GM12878 (cell line): ENCODE measurements around the gene STPG3. TPM values are rescaled to one million over a fixed set of nuclear protein-coding genes. Genes with fewer than 3 reads are reported as not detected.
A peak's percentile ranks its signal among the peaks of the same experiment; 100 is the strongest.

Source experiments
- ATF3 ChIP-seq: IDR thresholded peaks from 2 replicates; pipeline ENCODE4 v1.6.1; 2011; ENCODE audit warnings: low read depth, mild to moderate bottlenecking, low read length, moderate library complexity, borderline replicate concordance; ENCODE audit errors: extremely low read depth
- BHLHE40 ChIP-seq, 2 experiments: fragments of 450-650 bp in 1 of 2; IDR thresholded peaks; 2 replicates each; pipeline ENCODE4 v1.6.1; 2011 to 2017; ENCODE audit warnings: low read depth in 2 of 2, borderline replicate concordance in 1 of 2, improper control_type of control experiment in 1 of 2, low read length in 1 of 2, mild to moderate bottlenecking in 1 of 2
- EZH2 ChIP-seq: IDR thresholded peaks from 2 replicates; pipeline ENCODE4 v1.6.1; 2012; ENCODE audit warnings: low read depth, mild to moderate bottlenecking, control low read depth, inconsistent platforms, low read length, borderline replicate concordance; ENCODE audit not compliant: control insufficient read depth
- FOXM1 ChIP-seq: IDR thresholded peaks from 2 replicates; pipeline ENCODE4 v1.6.1; 2012; ENCODE audit warnings: low read depth, mild to moderate bottlenecking, inconsistent platforms, low read length, moderate library complexity
- MEF2A ChIP-seq: IDR thresholded peaks from 2 replicates; pipeline ENCODE4 v1.6.1; 2011; ENCODE audit warnings: low read depth, mild to moderate bottlenecking, low read length, moderate library complexity; ENCODE audit not compliant: insufficient read depth
- MLLT1 ChIP-seq: fragments of 450-650 bp; IDR thresholded peaks from 2 replicates; pipeline ENCODE4 v1.6.1; 2016; ENCODE audit warnings: mild to moderate bottlenecking
- MTA3 ChIP-seq: IDR thresholded peaks from 2 replicates; pipeline ENCODE4 v1.6.1; 2012; ENCODE audit warnings: low read length, inconsistent platforms, borderline replicate concordance
- MYC ChIP-seq: IDR thresholded peaks from 2 replicates; pipeline ENCODE4 v1.6.1; 2011; ENCODE audit warnings: mild to moderate bottlenecking, low read length, moderate library complexity, inconsistent platforms; ENCODE audit not compliant: insufficient read depth, insufficient replicate concordance, insufficient read length, severe bottlenecking
- NFYA ChIP-seq: IDR thresholded peaks from 2 replicates; pipeline ENCODE4 v1.6.1; 2011; ENCODE audit warnings: low read depth, mild to moderate bottlenecking, low read length, improper control_type of control experiment, borderline replicate concordance
- NR2F1 ChIP-seq: fragments of 450-650 bp; conservative IDR thresholded peaks from 2 replicates; pipeline ENCODE4 v1.6.1; 2017; ENCODE audit warnings: mild to moderate bottlenecking
- POU2F2 ChIP-seq: IDR thresholded peaks from 3 replicates; pipeline ENCODE4 v1.6.1; 2011; ENCODE audit warnings: low read depth, mild to moderate bottlenecking, low read length, borderline replicate concordance
- RCOR1 ChIP-seq: conservative IDR thresholded peaks from 2 replicates; pipeline ENCODE4 v1.6.1; 2012; ENCODE audit warnings: low read depth, low read length, improper control_type of control experiment
- RELA ChIP-seq: fragments of 450-650 bp; IDR thresholded peaks from 2 replicates; pipeline ENCODE4 v1.8.0; 2014; ENCODE audit warnings: borderline replicate concordance; ENCODE audit not compliant: partially characterized antibody
- RUNX3 ChIP-seq: IDR thresholded peaks from 2 replicates; pipeline ENCODE4 v1.6.1; 2012; ENCODE audit warnings: low read length, inconsistent platforms
- SMAD5 ChIP-seq: IDR thresholded peaks from 2 replicates; pipeline ENCODE4 v1.6.1; 2016; ENCODE audit warnings: antibody characterized with exemption, low read depth
- TCF12 ChIP-seq: IDR thresholded peaks from 2 replicates; pipeline ENCODE4 v1.6.1; 2011; ENCODE audit warnings: low read depth, mild to moderate bottlenecking, low read length
- USF1 ChIP-seq: IDR thresholded peaks from 2 replicates; pipeline ENCODE4 v1.6.1; 2011; ENCODE audit warnings: borderline replicate concordance, low read depth, mild to moderate bottlenecking, moderate library complexity, mixed read lengths, low read length; ENCODE audit not compliant: insufficient read depth; ENCODE audit errors: extremely low read length
- polyA plus RNA-seq, 11 experiments: library from polyadenylated mRNA; depleted of rRNA in 4 of 11; unstranded in 6 of 11; stranded (reverse) in 5 of 11; fragments of >200 nt; fragmentation: Nextera tagmentation in 4 of 11; fragmentation: Illumina TruSeq in 1 of 11; extraction: Ambion mirVana in 4 of 11; extraction: Trizol in 1 of 11; gene quantifications; 1 replicate in 1 of 11; 2 replicates in 10 of 11; pipeline versions ENCODE4 v1.2.1 to v1.2.3, GENCODE V29; 2011 to 2016; ENCODE audit warnings: inconsistent platforms in 2 of 11, missing spikeins in 2 of 11, low read depth in 1 of 11
- total RNA-seq, 4 experiments: library from RNA; depleted of rRNA in 3 of 4; stranded (reverse); fragments of >200 nt in 3 of 4; fragmentation: Illumina TruSeq in 1 of 4; extraction: Trizol in 1 of 4; gene quantifications; 2 replicates each; pipeline versions ENCODE4 v1.2.1 to v1.2.3, GENCODE V29; 2013 to 2021
- TF ChIP-seq, protein P1 (sequence below): fragments of 450-650 bp; conservative IDR thresholded peaks from 2 replicates; pipeline ENCODE4 v1.6.1; 2017; ENCODE audit warnings: mild to moderate bottlenecking, moderate library complexity
- TF ChIP-seq, protein P2 (sequence below): fragments of 450-650 bp; IDR thresholded peaks from 2 replicates; pipeline ENCODE4 v1.6.1; 2017; ENCODE audit warnings: mild to moderate bottlenecking, moderate library complexity

Gene STPG3
- total and polyA plus RNA-seq, 10 of the 15 experiments (the other 5 are each of a cell fraction or from before 2014, with no cell fraction given) = not detected

DNA sequence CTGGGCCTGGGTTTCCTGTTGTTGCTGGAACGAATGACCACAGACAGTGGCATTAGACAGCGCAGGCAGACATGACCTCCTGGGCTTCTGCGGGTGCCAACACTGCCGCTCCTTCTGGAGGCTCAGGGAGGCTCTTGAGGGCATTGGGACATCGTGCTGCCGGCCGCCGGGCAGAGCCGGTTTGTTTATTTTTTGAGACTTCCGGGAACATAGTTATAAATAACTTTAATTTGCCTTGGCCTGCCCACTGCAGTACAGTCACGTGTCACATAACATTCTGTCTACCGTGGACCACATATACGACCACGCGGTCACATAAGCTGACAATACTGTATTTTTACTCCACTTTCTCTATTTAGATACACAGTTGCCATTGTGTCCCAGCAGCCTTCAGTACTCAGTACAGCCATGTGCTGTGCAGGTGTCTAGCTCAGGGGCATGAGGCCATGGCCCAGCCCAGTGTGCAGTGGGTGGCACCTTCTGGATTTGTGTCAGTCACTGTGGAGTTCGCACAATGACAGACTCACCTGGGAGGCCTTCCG, 18.2 kb downstream of the STPG3 start (continued):
- TF ChIP-seq, protein P1, sequence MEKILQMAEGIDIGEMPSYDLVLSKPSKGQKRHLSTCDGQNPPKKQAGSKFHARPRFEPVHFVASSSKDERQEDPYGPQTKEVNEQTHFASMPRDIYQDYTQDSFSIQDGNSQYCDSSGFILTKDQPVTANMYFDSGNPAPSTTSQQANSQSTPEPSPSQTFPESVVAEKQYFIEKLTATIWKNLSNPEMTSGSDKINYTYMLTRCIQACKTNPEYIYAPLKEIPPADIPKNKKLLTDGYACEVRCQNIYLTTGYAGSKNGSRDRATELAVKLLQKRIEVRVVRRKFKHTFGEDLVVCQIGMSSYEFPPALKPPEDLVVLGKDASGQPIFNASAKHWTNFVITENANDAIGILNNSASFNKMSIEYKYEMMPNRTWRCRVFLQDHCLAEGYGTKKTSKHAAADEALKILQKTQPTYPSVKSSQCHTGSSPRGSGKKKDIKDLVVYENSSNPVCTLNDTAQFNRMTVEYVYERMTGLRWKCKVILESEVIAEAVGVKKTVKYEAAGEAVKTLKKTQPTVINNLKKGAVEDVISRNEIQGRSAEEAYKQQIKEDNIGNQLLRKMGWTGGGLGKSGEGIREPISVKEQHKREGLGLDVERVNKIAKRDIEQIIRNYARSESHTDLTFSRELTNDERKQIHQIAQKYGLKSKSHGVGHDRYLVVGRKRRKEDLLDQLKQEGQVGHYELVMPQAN = 0 out of 2 replicates have a peak, but pooled peaks have one; percentile 39
- TF ChIP-seq POU2F2 (no peak), NFYA (no peak), FOXM1 (no peak), RUNX3 (0 out of 2 replicates have a peak, but pooled peaks have one; percentile 3), MLLT1 (0 out of 2 replicates have a peak, but pooled peaks have one; percentile 5), ATF3 (peak; percentile 12; the same call in 1 of the 2 replicates), RCOR1 (no peak), EZH2 (no peak), USF1 (peak; percentile 52), MEF2A (peak; percentile 66; the same call in 1 of the 2 replicates), RELA (no peak), MYC (no peak), NR2F1 (no peak), MTA3 (no peak), SMAD5 (no peak), BHLHE40 (IDR thresholded peaks at IDR 0.05; ENCODE audit: borderline replicate concordance in 1 of 2, low read depth in 2 of 2, low read length in 1 of 2) (peak; percentile 81 to 84), TCF12 (no peak)
- TF ChIP-seq, protein P2, sequence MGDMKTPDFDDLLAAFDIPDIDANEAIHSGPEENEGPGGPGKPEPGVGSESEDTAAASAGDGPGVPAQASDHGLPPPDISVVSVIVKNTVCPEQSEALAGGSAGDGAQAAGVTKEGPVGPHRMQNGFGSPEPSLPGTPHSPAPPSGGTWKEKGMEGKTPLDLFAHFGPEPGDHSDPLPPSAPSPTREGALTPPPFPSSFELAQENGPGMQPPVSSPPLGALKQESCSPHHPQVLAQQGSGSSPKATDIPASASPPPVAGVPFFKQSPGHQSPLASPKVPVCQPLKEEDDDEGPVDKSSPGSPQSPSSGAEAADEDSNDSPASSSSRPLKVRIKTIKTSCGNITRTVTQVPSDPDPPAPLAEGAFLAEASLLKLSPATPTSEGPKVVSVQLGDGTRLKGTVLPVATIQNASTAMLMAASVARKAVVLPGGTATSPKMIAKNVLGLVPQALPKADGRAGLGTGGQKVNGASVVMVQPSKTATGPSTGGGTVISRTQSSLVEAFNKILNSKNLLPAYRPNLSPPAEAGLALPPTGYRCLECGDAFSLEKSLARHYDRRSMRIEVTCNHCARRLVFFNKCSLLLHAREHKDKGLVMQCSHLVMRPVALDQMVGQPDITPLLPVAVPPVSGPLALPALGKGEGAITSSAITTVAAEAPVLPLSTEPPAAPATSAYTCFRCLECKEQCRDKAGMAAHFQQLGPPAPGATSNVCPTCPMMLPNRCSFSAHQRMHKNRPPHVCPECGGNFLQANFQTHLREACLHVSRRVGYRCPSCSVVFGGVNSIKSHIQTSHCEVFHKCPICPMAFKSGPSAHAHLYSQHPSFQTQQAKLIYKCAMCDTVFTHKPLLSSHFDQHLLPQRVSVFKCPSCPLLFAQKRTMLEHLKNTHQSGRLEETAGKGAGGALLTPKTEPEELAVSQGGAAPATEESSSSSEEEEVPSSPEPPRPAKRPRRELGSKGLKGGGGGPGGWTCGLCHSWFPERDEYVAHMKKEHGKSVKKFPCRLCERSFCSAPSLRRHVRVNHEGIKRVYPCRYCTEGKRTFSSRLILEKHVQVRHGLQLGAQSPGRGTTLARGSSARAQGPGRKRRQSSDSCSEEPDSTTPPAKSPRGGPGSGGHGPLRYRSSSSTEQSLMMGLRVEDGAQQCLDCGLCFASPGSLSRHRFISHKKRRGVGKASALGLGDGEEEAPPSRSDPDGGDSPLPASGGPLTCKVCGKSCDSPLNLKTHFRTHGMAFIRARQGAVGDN = peak; percentile 98
